Thyroid gland (tissue), 4 donors: ENCODE results near the gene MT1E.
A peak's percentile ranks its signal among the peaks of the same experiment; 100 is the strongest.

ENCODE experiments used
- CTCF ChIP-seq, 6 experiments: fragments of 200-600 bp in 3 of 6; fragments of 450-650 bp in 3 of 6; sonication (generic) in 3 of 6; IDR thresholded peaks; one replicate each; pipeline ENCODE4 v1.5.1; 2016 to 2019; ENCODE audit warnings: antibody characterized with exemption in 6 of 6, mild to moderate bottlenecking in 2 of 6, inconsistent platforms in 1 of 6, moderate library complexity in 1 of 6
- POLR2A ChIP-seq, 2 donors: fragments of 450-650 bp; IDR thresholded peaks; one replicate each; pipeline ENCODE4 v1.6.1; 2017; ENCODE audit warnings: antibody characterized with exemption in 2 of 2, mild to moderate bottlenecking in 2 of 2, moderate library complexity in 1 of 2

- TF ChIP-seq CTCF (IDR thresholded peaks at IDR 0.05) (peak in 4 of 6 experiments; percentile 40 to 70 (median 58)), POLR2A (IDR thresholded peaks at IDR 0.05) (no peak)
Measured at GRCh38 chr16:56603589-56603988, 22.0 kb upstream of the MT1E start.
